ENCODE measurements around the gene TMEM175.

The TMEM175 gene

DNA sequence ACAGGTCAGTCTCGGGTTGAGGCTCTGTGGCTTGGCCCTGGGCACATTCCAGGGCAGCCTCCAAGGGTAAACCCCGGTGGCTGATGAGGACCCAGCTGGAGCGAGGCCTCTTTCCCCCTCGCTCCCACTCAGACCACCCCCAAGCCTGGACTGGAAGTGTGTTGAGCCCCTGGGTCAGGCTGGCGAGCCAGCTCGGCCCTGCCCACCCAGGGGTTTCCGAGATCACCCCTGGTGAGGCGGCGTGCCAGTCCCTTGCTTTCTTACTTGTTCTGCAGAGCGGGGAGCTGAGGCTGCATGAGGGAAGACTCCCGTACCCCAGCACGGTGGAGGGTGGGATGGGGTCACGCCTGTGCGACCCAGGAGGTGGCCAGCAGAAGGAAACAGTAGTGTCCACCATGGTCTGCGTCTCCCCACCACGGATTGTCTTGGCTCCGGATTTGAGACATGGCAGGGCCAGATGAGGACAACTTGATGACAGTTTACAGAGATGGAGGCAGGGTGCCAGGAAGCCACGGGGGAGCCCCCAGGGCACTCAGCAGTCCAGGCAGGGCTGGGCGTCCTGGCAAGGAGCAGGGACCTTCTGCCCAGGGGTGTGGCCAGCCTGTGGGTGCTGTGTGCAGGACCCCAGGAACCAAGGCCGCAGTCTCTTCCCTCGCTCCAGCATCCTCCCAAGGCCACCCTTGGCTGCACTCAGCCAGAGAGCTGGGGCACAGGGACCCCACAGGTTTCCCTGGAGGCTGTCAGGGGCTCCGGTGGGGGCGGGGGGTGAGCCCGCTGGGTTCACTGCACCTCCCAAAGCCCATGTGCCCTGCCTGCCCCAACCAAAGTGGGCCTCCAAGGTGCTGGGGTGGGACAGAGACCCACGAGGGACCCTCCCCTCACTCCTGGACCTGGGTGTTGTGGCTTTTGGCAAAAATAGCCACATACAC, 72.6 kb downstream of the TMEM175 start:
- no peak for DNase-seq
- in situ Hi-C loops (cut with HindIII; ENCODE audit: low pct_ligation_motif_present, low pct_unique_long_range_greater_than_20kb, low sequenced_read_pairs) = no loop called here

DNA sequence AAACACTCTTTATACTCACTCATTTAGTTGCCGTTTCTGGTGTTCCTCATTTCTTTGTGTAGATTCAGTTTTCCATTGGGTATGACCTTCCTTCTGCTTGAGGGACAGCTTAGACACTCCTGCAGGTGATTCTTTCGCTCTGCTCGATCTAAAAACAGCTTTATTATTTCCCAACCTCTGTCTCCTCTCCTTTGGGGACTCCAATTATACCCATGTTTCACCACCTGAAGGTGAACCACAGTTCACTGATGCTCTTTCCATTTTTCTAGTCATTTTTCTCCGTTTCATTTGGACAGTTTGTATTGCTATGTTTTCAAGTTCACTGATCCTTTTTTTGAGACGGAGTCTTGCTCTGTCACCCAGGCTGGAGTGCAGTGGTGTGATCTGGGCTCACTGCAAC, 74.6 kb downstream of the TMEM175 start:
- DNase-seq = no peak
- in situ Hi-C loops (cut with HindIII; ENCODE audit: low pct_ligation_motif_present, low pct_unique_long_range_greater_than_20kb, low sequenced_read_pairs) = no loop called here

Measured in ACHN (cell line).